Vagina (tissue), 2 donors: Measurements from ENCODE around the gene C1D.

Experiments used
- POLR2A ChIP-seq, 2 donors: fragments of 450-650 bp; IDR thresholded peaks; one replicate each; pipeline ENCODE4 v1.6.1; 2017; ENCODE audit warnings: antibody characterized with exemption in 2 of 2, mild to moderate bottlenecking in 2 of 2, moderate library complexity in 2 of 2
- POLR2AphosphoS5 ChIP-seq, 2 donors: sonication (generic); formaldehyde crosslinking; IDR thresholded peaks; one replicate each; pipeline ENCODE4 v1.9.0; 2017; ENCODE audit warnings: antibody characterized with exemption in 2 of 2, mild to moderate bottlenecking in 2 of 2, low read depth in 1 of 2; ENCODE audit not compliant: insufficient read depth in 1 of 2
- TF ChIP-seq, protein P1 (sequence below), 3 experiments: fragments of 450-650 bp in 2 of 3; fragments of 200-600 bp in 1 of 3; sonication (generic) in 1 of 3; IDR thresholded peaks; one replicate each; pipeline ENCODE4 v1.5.1; 2017 to 2019; ENCODE audit warnings: antibody characterized with exemption in 3 of 3, mild to moderate bottlenecking in 2 of 3, moderate library complexity in 2 of 3

DNA sequence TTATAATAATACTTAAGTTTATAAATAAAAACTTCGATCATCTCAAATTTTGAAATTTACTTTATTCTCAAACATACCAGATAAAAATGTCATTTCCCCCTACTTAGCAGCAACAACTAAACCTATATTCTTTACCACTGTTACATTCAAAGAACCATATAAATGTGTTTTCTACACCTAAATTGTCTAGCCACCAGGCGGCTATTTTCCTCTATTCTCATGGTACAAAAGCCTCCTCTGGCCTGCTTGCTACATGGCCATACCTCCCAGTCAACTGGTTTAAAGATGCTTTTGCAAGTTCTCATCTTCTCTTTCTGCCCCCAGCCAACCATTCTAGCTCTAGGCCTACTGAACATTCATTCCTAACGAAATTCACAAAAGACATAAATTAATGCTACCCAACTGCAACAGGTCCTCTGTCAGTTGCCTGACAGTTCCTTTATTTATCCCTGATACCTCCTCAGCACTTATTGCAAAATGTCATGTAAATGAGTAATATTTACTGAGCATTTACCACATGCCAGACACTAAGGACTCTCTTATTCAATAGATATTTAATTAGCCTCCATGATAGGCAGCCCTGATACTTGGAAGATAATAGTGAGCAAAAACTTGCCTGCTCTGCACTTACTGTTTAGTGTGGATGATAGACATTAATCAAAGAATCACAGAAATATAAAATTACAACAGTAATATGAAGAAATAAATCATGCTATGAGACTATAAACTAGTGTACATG is 5.0 kb downstream of the C1D start:
- TF ChIP-seq, protein P1, sequence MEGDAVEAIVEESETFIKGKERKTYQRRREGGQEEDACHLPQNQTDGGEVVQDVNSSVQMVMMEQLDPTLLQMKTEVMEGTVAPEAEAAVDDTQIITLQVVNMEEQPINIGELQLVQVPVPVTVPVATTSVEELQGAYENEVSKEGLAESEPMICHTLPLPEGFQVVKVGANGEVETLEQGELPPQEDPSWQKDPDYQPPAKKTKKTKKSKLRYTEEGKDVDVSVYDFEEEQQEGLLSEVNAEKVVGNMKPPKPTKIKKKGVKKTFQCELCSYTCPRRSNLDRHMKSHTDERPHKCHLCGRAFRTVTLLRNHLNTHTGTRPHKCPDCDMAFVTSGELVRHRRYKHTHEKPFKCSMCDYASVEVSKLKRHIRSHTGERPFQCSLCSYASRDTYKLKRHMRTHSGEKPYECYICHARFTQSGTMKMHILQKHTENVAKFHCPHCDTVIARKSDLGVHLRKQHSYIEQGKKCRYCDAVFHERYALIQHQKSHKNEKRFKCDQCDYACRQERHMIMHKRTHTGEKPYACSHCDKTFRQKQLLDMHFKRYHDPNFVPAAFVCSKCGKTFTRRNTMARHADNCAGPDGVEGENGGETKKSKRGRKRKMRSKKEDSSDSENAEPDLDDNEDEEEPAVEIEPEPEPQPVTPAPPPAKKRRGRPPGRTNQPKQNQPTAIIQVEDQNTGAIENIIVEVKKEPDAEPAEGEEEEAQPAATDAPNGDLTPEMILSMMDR (IDR thresholded peaks at IDR 0.05): no peak
- no peak for TF ChIP-seq POLR2A (IDR thresholded peaks at IDR 0.05)
- peak in 1 of 2 donors; percentile 55 for TF ChIP-seq POLR2AphosphoS5 (IDR thresholded peaks at IDR 0.05; ENCODE audit: insufficient read depth in 1 of 2, low read depth in 1 of 2)
